T-helper 1 cell treated with Interleukin-12 subunit alpha and Interleukin-12 subunit beta and Interleukin-4 antibody, amounts not matched to agents 30 μg/mL and 1 μg/mL, for 36 hours (primary cell): ENCODE results near the gene COL3A1.

Source experiments
- H3K27ac Mint-ChIP-seq: one replicate; pipeline ENCODE4 v1.8.0; 2021; ENCODE audit warnings: mild to moderate bottlenecking, mixed read lengths
- H3K27me3 Mint-ChIP-seq: one replicate; pipeline ENCODE4 v1.8.0; 2021; ENCODE audit warnings: low read depth, mixed read lengths
- H3K36me3 Mint-ChIP-seq: one replicate; pipeline ENCODE4 v1.8.0; 2021; ENCODE audit warnings: low read depth, mixed read lengths
- H3K4me1 Mint-ChIP-seq: one replicate; pipeline ENCODE4 v1.8.0; 2021; ENCODE audit warnings: low read depth, mixed read lengths
- H3K4me3 Mint-ChIP-seq: one replicate; pipeline ENCODE4 v1.8.0; 2021; ENCODE audit warnings: mild to moderate bottlenecking, moderate library complexity, mixed read lengths
- H3K9me3 Mint-ChIP-seq: one replicate; pipeline ENCODE4 v1.8.0; 2021; ENCODE audit warnings: mixed read lengths

The COL3A1 gene

DNA sequence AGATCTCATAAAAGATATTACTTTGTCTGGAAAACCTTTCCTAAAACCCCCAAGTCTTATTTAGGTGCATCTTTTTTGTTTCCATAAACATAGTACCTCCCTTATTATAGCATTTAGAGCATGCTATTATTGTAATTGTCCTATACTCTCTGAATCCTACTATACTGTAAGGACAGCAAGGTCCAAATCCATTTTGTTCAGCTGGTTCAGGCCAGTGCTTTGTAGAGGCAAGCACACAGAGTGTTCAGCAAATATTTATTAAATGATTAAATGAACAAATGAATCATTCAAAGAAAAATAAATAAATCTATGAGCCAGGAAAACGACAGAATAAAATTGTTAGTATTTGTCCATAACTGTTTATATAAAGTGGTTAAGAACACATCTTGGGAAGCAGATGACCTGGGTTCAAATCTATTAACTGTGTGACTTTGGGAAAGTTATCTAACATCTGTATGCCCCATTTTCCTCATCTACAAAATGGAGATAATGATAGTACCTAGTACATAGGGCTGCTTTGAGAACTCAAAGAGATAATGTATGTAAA is 86.0 kb downstream of the COL3A1 start:
- Mint-ChIP-seq H3K27ac (no peak overlapping the region), H3K9me3 (no peaks in the 10 kb centered on the region), H3K36me3 (no peaks in the 10 kb centered on the region), H3K27me3 (no peaks in the 10 kb centered on the region), H3K4me1 (no peaks in the 10 kb centered on the region), H3K4me3 (no peak overlapping the region)
